ENCODE data around the gene SIDT2.
"Not testable (repeated sequence)": the region's sequence is repeated elsewhere in the genome, so short reads cannot be mapped to it uniquely, and the experiment has no call there.

GRCh38 chr11:117209351-117210125, 31.0 kb downstream of the SIDT2 start:
- TF ChIP-seq CTCF (IDR thresholded peaks at IDR 0.05; ENCODE audit: low read length); EZH2 (optimal IDR thresholded peaks at IDR 0.05; ENCODE audit: low read depth, low read length); EZH2phosphoT487 (IDR thresholded peaks at IDR 0.05; ENCODE audit: low read length): not testable (repeated sequence)

Measured in MM.1S (cell line).